Activated T-cell treated with anti-CD3 and anti-CD28 coated beads, Interleukin-2, amount 50 U/mL, for 48 hours (primary cell): ENCODE results near the gene LRWD1.
A peak's percentile ranks its signal among the peaks of the same experiment; 100 is the strongest.

Experiments
- DNase-seq, 2 experiments: peaks; one replicate each; pipeline ENCODE4 v3.0.0-alpha.2; 2020

LRWD1 gene

DNA sequence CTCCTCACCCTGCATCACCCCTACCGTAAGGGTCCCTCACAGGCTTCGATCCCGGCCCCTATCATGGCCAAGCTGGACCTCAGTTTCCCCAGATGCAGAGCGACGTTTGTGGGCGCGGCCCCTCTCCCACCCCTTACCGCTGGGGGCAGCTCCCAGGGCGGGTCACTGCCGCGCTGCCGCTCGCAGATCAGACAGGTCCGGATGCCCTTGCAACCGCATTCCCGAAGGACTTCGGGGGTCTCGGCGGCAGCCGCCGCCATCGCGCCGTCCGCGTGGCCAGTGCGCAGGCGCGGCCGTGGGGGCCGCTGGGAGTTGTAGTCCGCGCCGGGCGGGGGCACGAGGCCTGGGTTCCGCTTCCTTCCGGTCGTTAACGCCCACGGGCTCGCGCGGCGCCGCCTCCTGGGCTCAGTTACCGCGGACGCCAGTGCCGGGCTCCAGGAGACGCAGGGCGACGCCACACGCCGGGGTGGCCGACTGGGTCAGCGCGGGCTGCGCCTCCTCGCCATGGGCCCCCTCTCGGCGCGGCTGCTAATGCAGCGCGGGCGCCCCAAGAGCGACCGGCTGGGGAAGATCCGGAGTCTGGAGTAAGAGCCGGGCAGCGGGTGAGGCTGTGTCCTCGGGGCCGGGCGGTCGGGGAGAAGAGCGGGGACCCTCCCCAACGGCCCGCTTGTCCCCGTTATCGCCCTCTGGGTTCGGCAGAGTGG lies at the start of gene LRWD1, which contains the start of gene ALKBH4:
Gene LRWD1, plus strand, starts transcription at position 408 of the 704 bp plus-strand sequence. Its CDS starts 97 bp downstream, at position 505.
Gene ALKBH4, minus strand, starts transcription at position 287 of the 704 bp plus-strand sequence. Its CDS starts 27 bp downstream, at position 260.
- DNase-seq, result peak; percentile 97 to 99

DNA sequence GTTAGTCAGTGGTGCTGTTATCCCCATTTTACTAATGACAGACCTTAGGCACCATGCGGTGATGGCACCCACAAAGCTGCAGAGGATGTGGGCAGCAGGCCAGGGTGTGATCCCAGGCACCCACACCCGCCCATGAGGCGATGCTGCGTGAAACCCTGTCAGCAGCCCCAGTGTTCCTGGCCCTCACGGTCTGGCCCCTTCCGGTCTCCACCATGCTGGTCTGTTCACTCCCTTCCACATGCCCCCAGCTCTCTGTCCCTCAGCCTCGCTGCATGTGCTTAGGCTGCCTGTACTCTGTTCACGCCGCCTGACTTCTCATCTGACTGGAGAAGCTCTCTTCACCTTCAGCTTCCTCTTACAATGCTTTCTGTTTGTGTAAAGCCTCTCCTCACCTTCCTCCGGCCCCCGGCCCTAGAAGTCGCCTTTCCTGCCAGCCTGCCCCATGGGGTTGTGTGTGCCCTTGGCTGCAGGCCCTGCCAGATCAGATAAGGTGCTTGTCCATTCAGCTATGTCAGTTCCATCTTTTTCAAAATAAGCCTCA lies 49.0 kb upstream of the LRWD1 start:
- peak; percentile 77 to 82 for DNase-seq

DNA sequence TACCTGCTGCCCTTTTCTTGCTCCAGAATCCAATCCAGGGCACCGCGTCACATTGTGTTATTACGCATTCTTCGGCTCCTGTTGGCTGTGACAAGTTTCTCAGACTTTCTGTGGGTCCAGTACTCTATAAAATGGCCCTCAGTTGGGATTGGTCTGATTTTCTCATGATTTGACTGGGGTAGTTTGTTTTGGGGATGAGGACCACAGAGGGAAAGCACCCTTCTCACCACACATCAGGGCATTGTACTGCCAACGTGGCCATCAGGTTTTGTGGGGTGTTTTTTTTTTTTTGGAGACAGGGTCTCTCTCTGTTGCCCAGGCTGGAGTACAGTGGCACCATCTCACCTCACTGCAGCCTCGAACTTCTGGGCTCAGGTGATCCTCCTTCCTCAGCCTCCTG lies 48.4 kb upstream of the LRWD1 start:
- DNase-seq, result no peak

DNA sequence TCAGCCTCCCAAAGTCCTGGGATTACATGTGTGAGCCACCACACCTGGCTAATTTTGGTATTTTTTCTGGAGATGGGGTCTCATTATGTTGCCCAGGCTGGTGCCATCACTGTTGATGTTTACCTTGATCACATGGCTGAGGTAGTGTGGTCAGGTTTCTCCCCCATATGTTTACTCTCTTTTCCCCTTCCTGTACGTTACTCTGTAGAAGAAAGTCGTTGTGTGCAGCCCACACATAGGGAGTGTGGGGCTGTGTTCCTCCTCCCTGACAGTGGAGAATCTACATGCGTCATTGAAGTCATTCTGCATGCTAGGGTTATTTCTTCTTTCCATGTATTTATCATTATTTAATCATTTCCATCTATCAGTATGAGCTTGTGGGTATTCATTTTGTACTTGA lies 47.7 kb upstream of the LRWD1 start:
- DNase-seq, result no peak

DNA sequence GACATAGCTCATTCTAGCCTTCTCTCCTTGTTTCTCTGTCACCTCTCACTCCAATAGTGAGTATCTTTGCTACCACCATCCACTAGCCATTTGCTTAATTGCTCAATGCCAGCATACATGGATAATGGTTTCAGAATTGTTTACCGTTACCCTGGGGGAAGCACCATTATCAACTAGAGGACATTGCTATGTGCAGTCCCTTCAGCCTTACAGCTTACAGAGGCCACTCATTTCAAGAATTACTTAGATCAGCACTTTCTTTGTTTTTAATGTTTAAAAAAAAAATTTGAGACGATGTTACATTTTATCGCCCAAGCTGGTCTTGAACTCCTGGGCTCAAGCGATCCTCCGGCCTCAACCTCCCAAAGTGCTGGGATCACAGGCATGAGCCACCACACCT lies 46.2 kb upstream of the LRWD1 start:
- DNase-seq, result no peak

DNA sequence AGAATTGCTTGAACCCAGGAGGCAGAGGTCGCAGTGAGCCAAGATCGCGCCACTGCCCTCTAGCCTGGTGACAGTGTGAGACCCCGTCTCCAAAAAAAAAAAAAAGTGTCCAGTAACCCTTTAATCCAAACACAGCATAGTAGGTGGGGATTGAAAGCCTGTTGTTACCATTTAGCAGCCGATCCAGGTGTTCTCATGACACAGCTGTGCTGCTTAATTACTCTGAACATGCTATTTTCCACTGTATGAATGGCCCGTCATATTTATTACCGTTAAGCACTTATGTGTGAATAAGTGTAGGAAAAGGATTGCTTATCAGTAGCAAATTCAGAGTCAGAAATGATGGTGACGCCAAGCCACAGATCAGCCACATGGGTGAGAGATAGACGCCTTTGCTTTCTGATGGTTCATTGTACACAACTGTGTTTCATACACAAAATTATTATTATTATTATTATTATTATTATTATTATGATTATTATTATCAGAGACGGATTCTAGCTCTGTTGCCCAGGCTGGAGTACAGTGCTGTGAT lies 43.0 kb upstream of the LRWD1 start:
- no peak for DNase-seq

DNA sequence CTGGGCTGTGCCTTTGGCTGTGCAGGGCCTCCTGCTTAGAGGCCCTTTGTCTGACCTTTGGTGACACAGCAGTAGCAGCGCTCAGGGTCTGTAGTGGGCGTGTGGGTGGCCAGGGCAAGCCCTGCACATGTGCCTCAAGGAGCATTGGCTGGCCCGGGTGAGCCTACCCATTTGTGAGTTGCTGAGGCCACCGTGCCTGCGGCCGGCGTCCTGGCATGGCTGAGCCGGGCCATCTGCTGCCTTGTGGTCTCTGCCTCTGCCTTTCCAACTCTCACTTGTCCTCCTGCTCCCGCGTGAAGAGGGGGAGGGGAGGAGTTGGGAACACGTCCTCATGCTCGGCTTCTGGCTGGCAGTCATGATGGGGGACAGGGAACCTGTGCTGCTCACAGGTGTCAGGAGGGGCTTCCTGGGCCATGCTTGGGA lies 40.6 kb upstream of the LRWD1 start:
- DNase-seq, result no peak

DNA sequence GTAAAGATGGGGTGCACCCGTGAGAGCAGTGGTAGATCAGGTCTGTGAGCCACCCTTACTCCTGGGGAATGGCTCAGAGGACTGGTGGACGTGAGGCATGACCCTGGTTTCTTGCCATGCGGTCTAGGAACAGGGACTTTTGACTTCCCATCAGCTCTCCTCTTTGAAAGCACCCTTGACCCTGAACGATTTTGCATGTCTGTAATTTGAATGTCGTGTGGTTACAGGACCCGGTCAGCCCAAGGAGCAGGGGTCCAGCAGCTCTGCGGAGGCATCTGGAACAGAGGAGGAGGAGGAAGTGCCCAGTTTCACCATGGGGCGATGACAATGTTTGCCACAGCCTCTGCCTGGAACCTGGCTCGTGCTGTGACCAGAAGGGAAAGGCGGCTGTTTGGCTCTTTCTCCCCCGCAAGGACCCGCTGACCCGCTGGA lies 40.0 kb upstream of the LRWD1 start:
- no peak for DNase-seq

DNA sequence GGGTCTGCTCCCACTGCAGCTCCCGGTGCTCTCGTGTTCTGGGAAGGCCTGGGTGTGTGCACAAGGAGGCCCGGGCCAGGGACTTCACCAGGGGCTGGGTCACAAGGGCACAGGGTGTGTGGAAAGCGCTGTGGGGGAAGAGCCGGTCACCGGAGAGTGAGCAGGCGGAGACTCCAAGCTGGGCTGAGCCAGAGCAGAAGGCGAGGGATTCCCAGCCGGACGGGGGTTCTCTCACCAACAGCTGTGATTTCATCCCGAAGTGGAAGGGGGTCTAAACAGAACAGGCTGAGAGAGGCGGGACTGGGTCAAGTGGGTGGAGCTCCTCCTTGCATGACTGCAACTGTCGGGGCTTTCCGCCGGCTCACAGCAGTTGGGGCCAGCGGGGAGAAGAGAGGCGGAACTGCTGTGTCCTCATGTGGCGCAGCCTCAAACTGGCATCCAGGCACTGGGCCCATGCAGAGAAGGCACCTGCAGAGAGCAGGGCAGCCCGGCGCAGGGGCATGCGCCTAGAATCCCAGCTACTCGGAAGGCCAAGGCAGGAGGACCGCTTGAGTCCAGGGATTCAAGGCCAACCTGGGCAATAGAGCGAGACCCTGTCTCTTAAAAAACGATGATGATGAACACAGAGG lies 39.0 kb upstream of the LRWD1 start:
- peak; percentile 86 to 89 for DNase-seq

DNA sequence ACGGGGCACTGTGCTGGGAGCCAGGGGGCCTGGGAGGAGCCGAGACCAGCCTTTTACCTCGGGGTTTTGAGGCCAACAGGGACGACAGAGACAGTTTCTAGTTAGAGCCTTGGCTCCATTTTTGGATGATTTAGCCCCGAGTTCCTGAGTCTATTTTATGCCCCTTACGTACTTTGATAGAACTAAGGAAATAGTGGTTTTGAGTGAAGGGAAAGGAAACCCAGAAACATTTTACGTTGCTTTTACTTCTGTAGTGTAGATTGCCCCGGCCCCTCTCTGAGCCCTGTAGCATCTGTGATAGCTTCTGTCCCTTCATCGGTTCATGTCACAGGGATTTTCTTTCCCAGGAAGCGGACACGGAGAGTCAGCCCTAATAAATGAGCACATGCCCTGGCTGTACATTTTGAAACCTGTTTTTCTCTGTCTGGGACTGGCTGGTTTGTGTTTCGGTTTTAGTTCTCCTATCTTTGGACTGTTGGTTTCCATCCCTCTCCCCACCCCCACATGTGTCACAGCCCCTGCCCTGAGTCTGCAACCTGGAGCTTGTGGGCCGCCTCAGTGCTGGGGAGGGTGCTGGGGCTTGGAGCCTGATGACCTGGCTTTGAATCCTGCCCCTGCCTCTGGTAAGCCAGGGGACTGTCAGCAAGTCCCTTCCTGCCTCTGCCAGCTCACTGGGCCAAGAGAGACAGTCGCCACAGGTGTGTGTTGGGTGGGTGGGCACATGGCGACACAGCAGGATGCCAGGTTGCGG lies 38.3 kb upstream of the LRWD1 start:
- DNase-seq, result peak; percentile 82 to 85

DNA sequence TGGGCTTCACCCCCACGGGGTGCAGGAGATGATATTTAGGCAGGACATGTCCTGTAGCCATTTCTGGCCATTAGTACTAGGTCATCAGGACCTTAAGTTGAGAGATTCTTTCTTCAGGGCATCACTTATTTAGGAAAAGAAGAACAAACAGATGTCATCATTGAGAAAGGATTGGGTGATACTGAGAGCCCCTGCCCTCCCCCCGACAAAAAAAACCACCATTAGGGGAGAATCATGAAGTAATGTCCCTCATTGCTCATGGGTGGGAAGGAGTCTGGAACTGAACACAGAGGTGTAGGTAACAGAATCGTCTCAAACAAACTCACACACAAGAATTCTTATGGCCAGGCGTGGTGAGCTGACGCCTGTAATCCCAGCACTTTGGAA lies 37.8 kb upstream of the LRWD1 start:
- no peak for DNase-seq

DNA sequence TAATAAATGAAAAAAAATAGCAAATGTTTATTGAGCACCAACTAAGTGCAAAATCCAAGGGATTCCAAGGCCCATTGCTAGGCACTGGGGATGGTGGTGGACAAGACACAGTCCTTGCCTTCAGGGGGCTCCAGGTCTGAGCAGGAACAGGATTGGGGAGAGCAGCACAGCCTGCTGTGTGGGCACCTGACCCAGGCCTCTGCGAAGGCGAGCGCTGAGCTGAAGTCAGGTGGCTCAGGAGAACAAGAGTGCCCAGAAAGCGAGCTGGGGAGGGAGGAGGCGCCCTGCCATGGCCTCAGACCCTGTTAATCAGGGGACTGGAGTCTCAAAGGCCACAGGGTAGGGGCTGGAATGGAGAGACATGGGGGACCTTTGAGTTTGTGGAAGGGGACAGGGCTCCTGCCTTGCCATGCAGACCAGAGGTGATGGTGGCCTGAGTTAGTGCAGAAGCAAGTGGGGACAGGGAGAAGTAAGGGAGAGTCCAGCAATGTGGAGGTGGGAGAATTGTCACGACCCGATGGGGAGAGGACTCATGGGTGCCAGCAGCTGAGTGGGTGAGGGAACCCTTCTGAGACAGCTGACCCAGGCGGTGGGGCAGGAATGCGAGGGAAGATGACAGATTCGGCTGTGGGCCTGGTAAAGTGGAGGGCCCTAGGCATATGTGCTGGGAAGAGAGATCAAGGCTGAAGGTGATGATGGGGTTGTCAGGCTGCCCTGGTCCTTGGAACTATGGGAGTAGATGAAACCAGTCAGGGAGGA lies 35.5 kb upstream of the LRWD1 start:
- no peak for DNase-seq

DNA sequence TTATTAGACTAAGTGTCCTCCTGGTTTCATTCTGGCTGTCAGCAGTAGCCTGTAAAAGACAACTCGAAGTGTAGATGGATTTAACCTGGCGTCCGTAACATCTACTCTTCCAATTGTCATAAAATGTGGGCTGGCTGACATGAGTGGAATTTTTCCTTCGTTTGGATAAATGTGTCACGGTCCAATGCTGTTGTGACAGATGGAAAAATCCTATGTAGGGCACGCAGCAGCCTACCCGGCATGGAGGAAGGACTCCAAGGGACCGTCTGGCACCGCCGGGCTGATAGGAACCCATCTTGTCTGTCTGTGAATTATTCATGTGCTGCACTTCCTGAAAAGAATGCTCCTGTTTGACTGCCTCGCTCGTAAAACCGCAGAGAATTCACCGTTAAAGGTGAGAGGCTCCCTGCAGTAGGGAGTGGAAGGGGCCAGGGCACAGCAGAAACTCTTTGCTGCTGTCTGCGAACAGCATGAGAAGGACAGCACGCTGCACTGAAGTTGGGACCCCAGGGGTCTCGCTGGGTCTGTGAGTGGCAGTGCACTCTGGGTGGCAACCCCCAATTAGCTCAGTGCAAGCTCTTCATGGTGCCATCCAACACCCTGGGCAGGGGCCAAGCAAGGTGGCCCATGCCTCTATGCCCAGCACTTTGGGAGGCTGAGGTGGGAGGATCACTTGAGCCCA lies 33.0 kb upstream of the LRWD1 start:
- peak; percentile 63 for DNase-seq

DNA sequence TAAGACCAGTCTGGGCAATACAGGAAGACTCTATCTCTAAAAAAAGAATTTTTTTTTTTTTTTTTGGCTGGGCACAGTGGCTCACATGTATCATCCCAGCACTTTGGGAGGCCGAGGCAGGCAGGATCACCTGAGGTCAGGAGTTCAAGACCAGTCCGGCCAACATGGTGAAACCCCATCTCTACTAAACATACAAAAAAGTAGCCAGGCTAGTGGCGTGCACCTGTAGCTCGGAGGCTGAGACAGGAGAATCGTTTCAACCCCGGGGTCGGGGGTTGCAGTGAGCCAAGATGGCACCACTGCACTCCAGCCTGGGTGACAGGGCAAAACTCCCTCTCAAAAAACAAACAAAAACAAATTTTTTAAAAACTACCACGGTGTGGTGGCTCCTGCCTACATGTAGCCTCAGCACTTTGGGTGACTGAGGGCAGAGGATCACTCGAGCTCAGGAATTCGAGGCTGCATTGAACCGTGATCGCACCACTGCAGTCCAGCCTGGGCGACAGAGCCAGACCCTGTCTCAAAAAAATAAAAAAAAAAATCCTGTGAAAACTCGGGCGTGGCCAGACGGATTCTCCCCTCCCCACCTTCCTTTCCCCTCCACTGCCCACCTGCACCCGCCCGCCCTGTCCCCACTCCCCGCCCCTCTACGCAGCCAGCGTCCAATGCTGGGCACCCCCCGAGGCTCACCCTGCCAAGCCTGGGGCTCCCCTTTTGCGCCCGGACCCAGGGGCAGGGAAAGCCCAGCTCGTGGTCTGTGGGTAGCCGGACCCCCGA lies 32.2 kb upstream of the LRWD1 start:
- peak in 1 of 2 experiments; percentile 46 for DNase-seq

DNA sequence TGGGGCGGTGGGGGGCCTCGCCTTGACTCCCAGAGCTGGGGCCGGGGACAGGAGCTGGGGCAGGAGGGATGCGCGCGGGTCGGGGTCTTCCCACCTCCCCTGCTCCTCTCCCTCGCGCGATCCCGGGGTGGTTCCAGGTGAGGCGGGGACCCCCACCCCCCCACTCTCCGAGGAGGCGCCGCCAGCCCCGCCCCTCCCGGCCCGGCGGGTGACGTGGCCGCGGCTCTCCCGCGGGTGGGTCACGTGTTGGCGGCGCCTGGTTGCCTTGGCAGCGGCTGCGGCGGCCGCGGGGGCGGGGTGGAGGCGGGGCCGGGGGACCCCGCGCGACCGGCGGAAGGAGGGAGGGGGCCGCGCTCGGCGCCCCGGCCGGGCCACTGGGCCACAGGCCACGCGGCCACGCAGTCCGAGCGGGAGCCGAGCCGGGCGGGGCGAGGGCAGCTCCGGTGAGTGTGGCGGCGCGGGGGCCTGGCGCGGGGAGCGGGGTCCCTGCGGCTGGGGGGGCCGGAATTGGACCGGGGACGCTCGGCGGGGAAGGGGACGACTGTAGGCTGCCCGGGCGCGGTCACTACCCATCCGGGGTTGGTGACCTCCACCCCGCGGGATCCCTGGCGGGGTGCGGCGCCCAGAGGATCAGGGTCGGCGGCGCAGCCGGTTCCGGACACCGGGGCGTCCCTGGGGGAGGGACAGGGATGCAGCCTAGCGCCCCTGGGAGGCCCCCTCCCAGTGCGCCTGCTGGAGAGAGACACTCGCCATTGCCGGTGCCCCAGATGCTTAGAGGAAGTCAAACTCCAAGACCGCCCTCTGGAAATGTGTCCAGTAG lies 31.4 kb upstream of the LRWD1 start, which contains the start of gene ORAI2:
Gene ORAI2, plus strand, starts transcription at position 357 of the 820 bp plus-strand sequence. CDS start 5,382 bp downstream, outside the sequence.
- peak; percentile 85 to 90 for DNase-seq

DNA sequence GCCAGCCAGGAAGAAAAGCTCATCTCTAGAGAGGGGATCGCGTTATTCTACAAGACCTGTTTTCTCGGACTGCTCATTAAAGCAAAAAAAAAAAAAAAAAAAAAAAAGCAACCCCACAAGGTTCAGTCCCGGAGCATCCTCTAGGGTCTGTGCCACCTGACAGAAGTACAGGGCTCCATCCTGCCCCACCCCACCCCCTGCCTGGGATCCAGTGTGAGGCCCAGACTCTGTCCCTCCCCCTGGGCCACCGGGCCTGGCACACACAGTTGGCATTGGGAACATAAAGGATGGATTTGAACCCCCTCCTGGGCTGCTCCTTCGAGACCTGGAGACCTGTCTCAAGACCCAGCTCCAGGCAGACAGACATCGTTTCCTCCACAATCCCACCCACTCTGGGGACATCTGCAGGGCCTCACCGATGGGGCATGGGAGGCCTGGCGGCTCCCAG lies 30.7 kb upstream of the LRWD1 start:
- DNase-seq, result peak in 1 of 2 experiments; percentile 45

DNA sequence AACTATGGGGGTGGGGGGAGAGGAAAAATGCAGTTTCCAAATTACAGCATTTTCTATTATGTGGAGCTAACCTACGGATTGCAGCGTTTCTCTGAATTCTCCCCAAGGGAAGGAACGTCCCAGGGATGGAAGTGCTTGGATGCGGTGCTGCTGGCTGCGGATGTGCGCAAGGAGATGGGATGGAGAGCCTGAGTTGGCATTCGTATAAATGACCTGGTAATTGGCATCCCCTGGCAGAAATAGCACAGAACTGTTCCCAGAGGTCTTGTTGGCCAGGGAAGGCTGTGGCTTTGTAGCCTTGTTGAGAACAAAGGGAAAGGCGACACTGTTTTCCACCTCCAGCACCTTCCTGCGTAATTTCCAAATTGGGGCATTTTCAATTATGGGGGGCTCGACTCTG lies 28.7 kb upstream of the LRWD1 start:
- no peak for DNase-seq

DNA sequence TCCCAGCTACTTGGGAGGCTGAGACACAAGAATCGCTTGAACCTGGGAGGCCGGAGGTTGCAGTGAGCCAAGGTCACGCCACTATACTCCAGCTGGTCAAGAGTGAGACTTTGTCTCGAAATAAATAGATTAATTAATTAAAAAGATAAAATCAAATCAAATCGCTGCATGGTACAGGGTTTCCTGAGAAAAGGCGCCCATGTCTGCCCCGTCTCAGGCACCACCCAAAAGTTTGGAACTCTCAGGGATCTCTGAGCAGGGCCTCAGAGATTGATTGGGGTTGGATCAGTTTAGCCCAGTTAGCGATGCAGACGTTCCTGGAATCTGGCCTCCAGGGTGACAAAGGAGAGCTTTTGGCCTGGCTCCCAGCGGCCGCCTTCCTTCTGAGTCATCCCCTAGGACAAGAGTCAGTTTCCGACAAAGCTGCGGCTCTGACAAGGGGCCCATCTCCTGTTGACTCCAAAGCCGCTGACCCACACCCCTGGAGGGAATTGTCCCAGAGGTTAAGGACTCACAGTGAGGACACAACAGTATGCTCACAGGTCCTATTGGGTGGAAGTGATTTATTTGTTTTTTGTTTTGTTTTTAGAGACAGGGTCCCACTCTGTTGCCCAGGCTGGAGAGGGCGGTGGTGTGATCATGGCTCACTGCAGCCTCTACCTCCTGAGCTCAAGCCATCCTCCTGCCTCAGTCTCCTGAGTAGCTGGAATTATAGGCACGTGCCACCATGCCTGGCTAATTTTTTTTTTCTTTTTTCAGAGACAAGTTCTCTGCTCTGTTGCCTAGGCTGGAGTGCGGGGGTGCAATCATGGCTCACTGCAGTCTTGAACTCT lies 24.6 kb upstream of the LRWD1 start:
- DNase-seq, result no peak
